Adrenal gland (tissue), 12 donors: ENCODE data around the gene CNTN4. TPM values are rescaled to one million over a fixed set of nuclear protein-coding genes. Genes with fewer than 3 reads are reported as not detected.
A peak's percentile ranks its signal among the peaks of the same experiment; 100 is the strongest.

Source experiments
- DNase-seq, 7 donors: peaks; one replicate each; pipeline ENCODE4 v3.0.0-alpha.2; 2019 to 2020
- H3K27ac ChIP-seq, 5 donors: fragments of 200-600 bp; sonication (generic) in 4 of 5; 1 replicate in 3 of 5; 2 replicates in 2 of 5; pipeline versions ENCODE4 v1.5.1 to v1.8.0; 2016 to 2020; ENCODE audit warnings: mild to moderate bottlenecking in 1 of 5
- H3K27me3 ChIP-seq: fragments of 200-600 bp; 2 replicates; pipeline ENCODE4 v1.8.0; 2021
- H3K36me3 ChIP-seq, 2 donors: fragments of 200-600 bp; replicated peaks in 1 of 2; 1 replicate in 1 of 2; 2 replicates in 1 of 2; pipeline versions ENCODE4 v1.5.1 to v1.8.0; 2018 to 2022
- H3K4me1 ChIP-seq, 2 donors: fragments of 200-600 bp; replicated peaks in 1 of 2; 1 replicate in 1 of 2; 2 replicates in 1 of 2; pipeline versions ENCODE4 v1.5.1 to v1.8.0; 2018 to 2021
- H3K4me3 ChIP-seq, 4 donors: fragments of 200-600 bp; sonication (generic) in 3 of 4; one replicate each; pipeline ENCODE4 v1.5.1; 2016 to 2018
- H3K9me3 ChIP-seq, 3 donors: fragments of 200-600 bp; sonication (generic) in 1 of 3; replicated peaks in 1 of 3; 1 replicate in 2 of 3; 2 replicates in 1 of 3; pipeline versions ENCODE4 v1.5.1 to v1.8.0; 2016 to 2021
- CTCF ChIP-seq, 6 experiments: fragments of 450-650 bp in 4 of 6; fragments of 200-600 bp in 2 of 6; sonication (generic) in 1 of 6; IDR thresholded peaks; 1 replicate in 5 of 6; 2 replicates in 1 of 6; pipeline versions ENCODE4 v1.5.1 to v1.8.0; 2016 to 2021; ENCODE audit warnings: antibody characterized with exemption in 6 of 6, mild to moderate bottlenecking in 2 of 6, moderate library complexity in 1 of 6
- POLR2A ChIP-seq, 2 donors: fragments of 450-650 bp; IDR thresholded peaks; one replicate each; pipeline ENCODE4 v1.6.1; 2017; ENCODE audit warnings: antibody characterized with exemption in 2 of 2, mild to moderate bottlenecking in 2 of 2, moderate library complexity in 1 of 2
- WGBS, 4 donors: extraction: QIAGEN DNeasy Blood & Tissue Kit in 2 of 4; methylation state at CpG; one replicate each; pipeline versions ENCODE4 v1.1.5 to v1.1.7; 2013 to 2017; 5-methylcytosine and 5-hydroxymethylcytosine counted together
- intact Hi-C, 2 donors: fragments of 100-400 bp; cut with DNase I; formaldehyde crosslinking; loops; one replicate each; pipeline versions ENCODE4 v1.14.1 to v1.15.0; 2022 to 2023
- polyA plus RNA-seq, 3 donors: library from polyadenylated mRNA; stranded (reverse); fragments of 200-250 nt in 2 of 3; fragments of 350-450 nt in 1 of 3; fragmentation: Illumina TruSeq in 1 of 3; extraction: RNeasy Lipid Tissue Mini Kit (QIAGEN cat#74804) in 1 of 3; gene quantifications; one replicate each; pipeline ENCODE4 v1.2.3, GENCODE V29; 2013 to 2014
- total RNA-seq, 9 donors: library from RNA; depleted of rRNA in 4 of 9; stranded (reverse); fragments of >200 nt in 4 of 9; fragments of 120-200 nt in 1 of 9; fragmentation: NEBNext Ultra II Directional in 1 of 9; extraction: Animal tissue kit (Norgen Biotek cat#: 25700) in 1 of 9; gene quantifications; one replicate each; pipeline versions ENCODE4 v1.1.0 to v1.2.4, GENCODE V29; 2013 to 2023
- donor health status: healthy with polysubstance abuse.
- donor health status: Bipolar disorder and iron deficiency.
- donor health status: DM: yes; HTN: yes; CAD: no.
- donor health status: DM: no; HTN: no; CAD: no.
- donor health status: DM: no; HTN: no; CAD: no.
- donor health status: DM: yes; HTN: yes; CAD: no.

The CNTN4 gene
- total and polyA plus RNA-seq, 12 donors: 0.17 to 9.2 (median 1.6) TPM

- no peak for DNase-seq
- TF ChIP-seq POLR2A (IDR thresholded peaks at IDR 0.05) (no peak), CTCF (IDR thresholded peaks at IDR 0.05) (no peak)
- Histone ChIP-seq H3K27ac (no peak overlapping the region), H3K4me3 (no peak overlapping the region), H3K27me3 (peaks cover 21% of the 10 kb centered on the region), H3K36me3 (no peaks in the 10 kb centered on the region), H3K9me3 (no peaks in the 10 kb centered on the region), H3K4me1 (no peaks in the 10 kb centered on the region)
- intact Hi-C loops: no loop called here
- WGBS, 4 donors: 40 to 51% (median 44%) methylated on average over 3 of the region's 3 CpGs
Measured at GRCh38 chr3:2094941-2095340, 3.7 kb upstream of the CNTN4 start.

DNA sequence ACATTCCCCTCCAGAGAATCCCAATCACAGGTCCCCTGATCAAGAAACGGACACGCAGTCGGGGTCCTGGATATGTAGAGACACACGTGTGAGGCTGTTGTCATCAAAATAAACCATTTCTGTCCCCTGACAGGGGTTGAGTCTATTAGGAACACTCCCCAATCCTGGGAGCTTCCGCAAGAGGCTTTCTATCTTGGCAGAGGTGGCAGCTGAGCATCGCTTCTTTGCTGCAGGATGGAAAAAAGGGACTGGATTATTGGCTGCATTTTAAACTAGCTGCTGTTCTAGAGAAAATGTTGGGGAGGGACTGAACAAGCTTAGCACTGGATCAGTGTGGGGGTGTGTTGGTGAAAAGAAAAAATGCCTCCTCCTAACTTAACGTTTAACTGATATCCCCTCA is 2.5 kb upstream of the CNTN4 start:
- no peaks in the 10 kb centered on the region for H3K9me3 ChIP-seq
- no peaks in the 10 kb centered on the region for H3K4me1 ChIP-seq
- no peaks in the 10 kb centered on the region for H3K36me3 ChIP-seq
- 5 to 10% (median 7%) methylated on average over 7 of the region's 7 CpGs for WGBS, 4 donors
- no peak overlapping the region for H3K27ac ChIP-seq
- H3K27me3 ChIP-seq: peaks cover 24% of the 10 kb centered on the region
- H3K4me3 ChIP-seq: no peak overlapping the region
- TF ChIP-seq POLR2A (IDR thresholded peaks at IDR 0.05) (no peak), CTCF (IDR thresholded peaks at IDR 0.05) (no peak)
- intact Hi-C loops: no loop called here
- DNase-seq: no peak

DNA sequence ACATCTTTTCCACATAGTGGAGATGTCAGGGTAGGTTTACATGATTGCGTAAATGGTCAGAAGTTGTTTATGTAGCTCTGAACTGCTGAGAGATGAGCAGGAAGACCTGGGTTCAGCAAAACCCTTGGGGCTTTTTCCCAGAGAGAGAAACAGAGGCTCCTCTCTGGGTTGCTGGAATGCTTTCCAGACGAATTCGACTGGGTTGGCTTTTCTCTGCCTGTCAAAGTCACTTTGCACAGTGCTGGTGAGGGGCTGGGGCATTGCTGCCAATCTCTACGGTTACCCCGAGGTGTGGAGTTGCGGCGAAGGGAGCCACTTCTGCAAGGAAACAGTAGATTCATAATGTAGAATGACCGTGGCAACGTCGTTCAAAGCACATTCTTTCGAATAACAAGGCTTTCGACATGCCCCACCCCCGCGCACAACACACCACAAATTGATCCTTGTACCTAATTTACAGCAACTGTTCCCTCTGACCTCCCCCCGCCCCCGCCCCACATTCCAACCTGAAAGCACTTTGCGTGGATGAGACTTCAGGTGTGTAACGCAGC is 950 bp upstream of the CNTN4 start:
- 4 to 12% (median 8%) methylated on average over 12 to 18 of the region's 18 CpGs for WGBS, 4 donors
- TF ChIP-seq CTCF (IDR thresholded peaks at IDR 0.05) (no peak), POLR2A (IDR thresholded peaks at IDR 0.05) (no peak)
- no peak for DNase-seq
- H3K27ac ChIP-seq: no peak overlapping the region
- H3K36me3 ChIP-seq: no peaks in the 10 kb centered on the region
- no peaks in the 10 kb centered on the region for H3K4me1 ChIP-seq
- peak overlapping the region in 1 of 4 donors; percentile 52 for H3K4me3 ChIP-seq
- H3K9me3 ChIP-seq: no peaks in the 10 kb centered on the region
- peaks cover 24% of the 10 kb centered on the region for H3K27me3 ChIP-seq
- intact Hi-C loops: no loop called here

- 0 to 2% (median 1%) methylated on average over 1 to 58 of the region's 58 CpGs for WGBS, 4 donors
- DNase-seq: no peak
- no peak overlapping the region for H3K27ac ChIP-seq
Measured at GRCh38 chr3:2099028-2099671, 484 bp downstream of the CNTN4 start.

More at GRCh38 chr3:2099028-2099671, 484 bp downstream of the CNTN4 start:
- Histone ChIP-seq H3K9me3 (no peaks in the 10 kb centered on the region), H3K27me3 (peaks cover 24% of the 10 kb centered on the region), H3K4me1 (no peaks in the 10 kb centered on the region), H3K4me3 (peak overlapping the region in 2 of 4 donors; percentile 0 to 52), H3K36me3 (no peaks in the 10 kb centered on the region)
- TF ChIP-seq POLR2A (IDR thresholded peaks at IDR 0.05): no peak
- TF ChIP-seq CTCF (IDR thresholded peaks at IDR 0.05): no peak
- intact Hi-C loops: no loop called here
